OCI-LY1 (cell line): ENCODE data around the gene PLEKHG4.

Experiments used
- H2AFZ ChIP-seq: fragments of 200-600 bp; sonication (generic), shearing (Covaris generic); 2 replicates; pipeline ENCODE4 v1.6.0; 2014; ENCODE audit warnings: antibody characterized with exemption, mild to moderate bottlenecking, low read length
- H3F3A ChIP-seq: fragments of 200-600 bp; sonication (generic), shearing (Covaris generic); 2 replicates; pipeline ENCODE4 v1.6.0; 2014; ENCODE audit warnings: mild to moderate bottlenecking, antibody characterized with exemption, low read length, moderate library complexity; ENCODE audit not compliant: insufficient read depth
- H3K27ac ChIP-seq: fragments of 200-600 bp; sonication (generic); 2 replicates; pipeline ENCODE4 v1.5.1; 2014; ENCODE audit warnings: low read length, mixed run types, mild to moderate bottlenecking, low read depth; ENCODE audit not compliant: poor library complexity, severe bottlenecking
- H3K27me3 ChIP-seq: fragments of 200-600 bp; sonication (generic); 2 replicates; pipeline ENCODE4 v1.6.0; 2014; ENCODE audit warnings: antibody characterized with exemption, mild to moderate bottlenecking, low read length, moderate library complexity; ENCODE audit not compliant: insufficient read depth
- H3K36me3 ChIP-seq: fragments of 200-600 bp; sonication (generic); 2 replicates; pipeline ENCODE4 v1.6.1; 2014; ENCODE audit warnings: mild to moderate bottlenecking, antibody characterized with exemption, low read length, moderate library complexity, mixed read lengths; ENCODE audit not compliant: insufficient read depth
- H3K4me1 ChIP-seq: fragments of 200-600 bp; sonication (generic); 2 replicates; pipeline ENCODE4 v1.5.1; 2014; ENCODE audit warnings: mild to moderate bottlenecking, low read length, moderate library complexity; ENCODE audit not compliant: insufficient read depth, severe bottlenecking
- H3K4me2 ChIP-seq: fragments of 200-600 bp; sonication (generic), shearing (Covaris generic); 2 replicates; pipeline ENCODE4 v1.6.1; 2014; ENCODE audit warnings: low read length
- H3K4me3 ChIP-seq: fragments of 200-600 bp; sonication (generic); 2 replicates; pipeline ENCODE4 v1.5.1; 2014; ENCODE audit warnings: low read length, low read depth, mild to moderate bottlenecking, mixed read lengths; ENCODE audit not compliant: poor library complexity, severe bottlenecking
- H3K79me2 ChIP-seq: fragments of 200-600 bp; shearing (Covaris generic); 2 replicates; pipeline ENCODE4 v1.6.1; 2016; ENCODE audit warnings: mixed run types, low read length, mixed read lengths; ENCODE audit not compliant: insufficient read depth
- H3K9ac ChIP-seq: fragments of 200-600 bp; sonication (generic), shearing (Covaris generic); 2 replicates; pipeline ENCODE4 v1.6.1; 2014; ENCODE audit warnings: mild to moderate bottlenecking, low read length, mixed read lengths
- H3K9me2 ChIP-seq: fragments of 200-600 bp; sonication (generic), shearing (Covaris generic); 2 replicates; pipeline ENCODE4 v1.6.1; 2014; ENCODE audit warnings: low read depth, mild to moderate bottlenecking, low read length, mixed read lengths
- H3K9me3 ChIP-seq: fragments of 200-600 bp; shearing (Covaris generic); 2 replicates; pipeline ENCODE4 v1.6.1; 2014; ENCODE audit warnings: low read length, mixed read lengths
- H4K20me1 ChIP-seq: fragments of 200-600 bp; sonication (generic), shearing (Covaris generic); 2 replicates; pipeline ENCODE4 v1.6.0; 2016; ENCODE audit warnings: mild to moderate bottlenecking, low read length; ENCODE audit not compliant: insufficient read depth
- EZH2 ChIP-seq: fragments of 200-600 bp; sonication (generic), shearing (Covaris generic); IDR thresholded peaks from 2 replicates; pipeline ENCODE4 v1.8.0; 2017; ENCODE audit warnings: borderline replicate concordance, mixed run types, mild to moderate bottlenecking, antibody characterized with exemption, low read length, moderate library complexity, mixed read lengths
- TF ChIP-seq, protein P1 (sequence below): fragments of 200-600 bp; sonication (generic), shearing (Covaris generic); IDR thresholded peaks from 2 replicates; pipeline ENCODE4 v1.5.1; 2017; ENCODE audit warnings: mild to moderate bottlenecking, antibody characterized with exemption, low read length, moderate library complexity, mixed read lengths

PLEKHG4 gene

DNA sequence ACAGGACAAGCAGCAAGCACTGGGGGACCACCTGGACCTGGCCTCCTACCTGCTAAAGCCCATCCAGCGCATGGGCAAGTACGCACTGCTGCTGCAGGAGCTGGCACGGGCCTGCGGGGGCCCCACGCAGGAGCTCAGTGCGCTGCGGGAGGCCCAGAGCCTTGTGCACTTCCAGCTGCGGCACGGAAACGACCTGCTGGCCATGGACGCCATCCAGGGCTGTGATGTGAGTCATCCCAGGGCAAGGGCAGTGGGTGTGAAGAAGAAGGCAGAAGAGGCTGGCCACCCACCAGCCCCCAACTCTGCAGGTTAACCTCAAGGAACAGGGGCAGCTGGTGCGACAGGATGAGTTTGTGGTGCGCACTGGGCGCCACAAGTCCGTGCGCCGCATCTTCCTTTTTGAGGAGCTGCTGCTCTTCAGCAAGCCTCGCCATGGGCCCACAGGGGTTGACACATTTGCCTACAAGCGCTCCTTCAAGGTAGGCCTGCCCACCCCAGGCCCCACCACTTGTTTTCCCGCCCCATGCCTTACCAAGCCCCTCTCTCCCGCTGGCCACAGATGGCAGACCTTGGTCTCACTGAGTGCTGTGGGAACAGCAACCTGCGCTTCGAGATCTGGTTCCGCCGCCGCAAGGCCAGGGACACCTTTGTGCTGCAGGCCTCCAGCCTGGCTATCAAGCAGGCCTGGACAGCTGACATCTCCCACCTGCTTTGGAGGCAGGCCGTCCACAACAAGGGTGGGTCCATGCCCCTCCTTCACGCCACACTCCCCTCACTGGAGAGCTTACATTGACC, 7.3 kb downstream of the PLEKHG4 start:
- H3K79me2 ChIP-seq, result no peaks in the 10 kb centered on the region
- H3K27ac ChIP-seq, result no peak overlapping the region
- no peak for TF ChIP-seq EZH2
- TF ChIP-seq, protein P1, sequence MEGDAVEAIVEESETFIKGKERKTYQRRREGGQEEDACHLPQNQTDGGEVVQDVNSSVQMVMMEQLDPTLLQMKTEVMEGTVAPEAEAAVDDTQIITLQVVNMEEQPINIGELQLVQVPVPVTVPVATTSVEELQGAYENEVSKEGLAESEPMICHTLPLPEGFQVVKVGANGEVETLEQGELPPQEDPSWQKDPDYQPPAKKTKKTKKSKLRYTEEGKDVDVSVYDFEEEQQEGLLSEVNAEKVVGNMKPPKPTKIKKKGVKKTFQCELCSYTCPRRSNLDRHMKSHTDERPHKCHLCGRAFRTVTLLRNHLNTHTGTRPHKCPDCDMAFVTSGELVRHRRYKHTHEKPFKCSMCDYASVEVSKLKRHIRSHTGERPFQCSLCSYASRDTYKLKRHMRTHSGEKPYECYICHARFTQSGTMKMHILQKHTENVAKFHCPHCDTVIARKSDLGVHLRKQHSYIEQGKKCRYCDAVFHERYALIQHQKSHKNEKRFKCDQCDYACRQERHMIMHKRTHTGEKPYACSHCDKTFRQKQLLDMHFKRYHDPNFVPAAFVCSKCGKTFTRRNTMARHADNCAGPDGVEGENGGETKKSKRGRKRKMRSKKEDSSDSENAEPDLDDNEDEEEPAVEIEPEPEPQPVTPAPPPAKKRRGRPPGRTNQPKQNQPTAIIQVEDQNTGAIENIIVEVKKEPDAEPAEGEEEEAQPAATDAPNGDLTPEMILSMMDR, result no peak
- H3K4me2 ChIP-seq, result no peak overlapping the region
- no peak overlapping the region for H3K4me3 ChIP-seq
- no peaks in the 10 kb centered on the region for H3K9me2 ChIP-seq
- no peak overlapping the region for H3K9ac ChIP-seq
- H4K20me1 ChIP-seq, result no peaks in the 10 kb centered on the region
- H3K4me1 ChIP-seq, result no peaks in the 10 kb centered on the region
- no peaks in the 10 kb centered on the region for H3K36me3 ChIP-seq
- no peaks in the 10 kb centered on the region for H3F3A ChIP-seq
- no peaks in the 10 kb centered on the region for H3K9me3 ChIP-seq
- no peaks in the 10 kb centered on the region for H3K27me3 ChIP-seq
- H2AFZ ChIP-seq, result no peak overlapping the region

- Histone ChIP-seq H3F3A (no peaks in the 10 kb centered on the region), H3K27me3 (no peaks in the 10 kb centered on the region), H3K9me3 (no peaks in the 10 kb centered on the region), H3K9ac (no peak overlapping the region), H3K9me2 (no peaks in the 10 kb centered on the region), H3K4me2 (no peak overlapping the region), H3K79me2 (no peaks in the 10 kb centered on the region), H3K36me3 (no peaks in the 10 kb centered on the region), H3K4me3 (no peak overlapping the region), H3K27ac (no peak overlapping the region), H4K20me1 (no peaks in the 10 kb centered on the region), H3K4me1 (no peaks in the 10 kb centered on the region), H2AFZ (no peak overlapping the region)
- TF ChIP-seq, protein P1, result no peak
- no peak for TF ChIP-seq EZH2
These were observed 8.6 kb downstream of the PLEKHG4 start for GRCh38 chr16:67287960-67288359.

- Histone ChIP-seq H3K79me2 (no peaks in the 10 kb centered on the region), H4K20me1 (no peaks in the 10 kb centered on the region), H3F3A (no peaks in the 10 kb centered on the region), H2AFZ (no peak overlapping the region), H3K4me3 (no peak overlapping the region), H3K9me2 (no peaks in the 10 kb centered on the region), H3K4me2 (no peak overlapping the region), H3K9me3 (no peaks in the 10 kb centered on the region), H3K27me3 (0 out of 2 replicates have a peak, but pooled peaks cover 4% of the 10 kb centered on the region), H3K4me1 (no peaks in the 10 kb centered on the region), H3K36me3 (no peaks in the 10 kb centered on the region), H3K27ac (no peak overlapping the region), H3K9ac (no peak overlapping the region)
- no peak for TF ChIP-seq EZH2
- TF ChIP-seq, protein P1, result no peak
These were observed 12.1 kb downstream of the PLEKHG4 start for GRCh38 chr16:67291461-67291860.
